GM12873 (cell line): ENCODE measurements around the gene ZDHHC14.

Source experiments
- CTCF ChIP-seq: IDR thresholded peaks from 2 replicates; pipeline ENCODE4 v1.5.1; 2012; ENCODE audit warnings: low read depth, mild to moderate bottlenecking, moderate library complexity, low read length, control low read depth; ENCODE audit not compliant: insufficient read depth; ENCODE audit errors: missing control alignments

Gene ZDHHC14

DNA sequence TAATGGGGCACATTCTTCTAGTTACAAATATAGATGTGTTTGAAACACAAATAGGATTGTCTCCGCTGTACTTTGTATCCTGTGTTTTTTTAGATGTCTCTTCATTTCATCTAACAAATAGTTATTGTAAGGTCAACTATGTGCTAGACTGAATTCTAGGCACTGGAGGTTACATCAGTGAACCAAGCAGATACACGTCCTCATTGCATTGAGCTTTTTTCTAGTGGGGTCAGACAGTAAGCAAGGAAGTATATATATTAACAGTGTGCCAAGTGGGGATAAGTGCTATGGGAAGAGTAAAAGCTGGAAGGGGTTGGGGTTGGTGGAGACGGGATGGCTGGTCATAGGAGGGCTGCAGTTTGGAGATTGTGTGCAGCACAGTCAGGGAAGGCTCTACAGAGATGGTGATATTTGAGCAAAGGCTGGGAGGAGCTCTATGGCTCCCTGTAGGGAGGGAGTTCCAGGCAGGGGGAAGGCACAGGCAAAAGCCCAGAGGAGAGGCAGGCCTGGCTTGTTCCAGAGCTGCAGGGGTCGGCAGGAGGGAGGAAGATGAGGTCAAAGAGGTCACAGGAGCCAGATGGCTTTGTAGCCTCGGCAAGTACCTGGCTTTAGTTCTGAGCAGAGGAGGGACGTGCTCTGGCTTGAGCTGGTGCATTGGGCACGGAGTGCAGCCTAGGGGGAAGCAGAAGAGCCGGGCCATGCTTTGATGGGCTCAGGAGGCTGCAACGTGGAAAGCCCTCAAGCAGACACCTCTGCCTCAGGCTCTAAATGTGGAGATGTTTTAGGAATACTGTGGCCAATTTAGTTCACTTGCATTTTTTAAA lies 152.3 kb downstream of the ZDHHC14 start:
- TF ChIP-seq CTCF = no peak

GRCh38 chr6:157534134-157534871 lies 153.3 kb downstream of the ZDHHC14 start:
- TF ChIP-seq CTCF = no peak

- TF ChIP-seq CTCF = no peak
These were observed 154.0 kb downstream of the ZDHHC14 start for GRCh38 chr6:157534977-157535339.

DNA sequence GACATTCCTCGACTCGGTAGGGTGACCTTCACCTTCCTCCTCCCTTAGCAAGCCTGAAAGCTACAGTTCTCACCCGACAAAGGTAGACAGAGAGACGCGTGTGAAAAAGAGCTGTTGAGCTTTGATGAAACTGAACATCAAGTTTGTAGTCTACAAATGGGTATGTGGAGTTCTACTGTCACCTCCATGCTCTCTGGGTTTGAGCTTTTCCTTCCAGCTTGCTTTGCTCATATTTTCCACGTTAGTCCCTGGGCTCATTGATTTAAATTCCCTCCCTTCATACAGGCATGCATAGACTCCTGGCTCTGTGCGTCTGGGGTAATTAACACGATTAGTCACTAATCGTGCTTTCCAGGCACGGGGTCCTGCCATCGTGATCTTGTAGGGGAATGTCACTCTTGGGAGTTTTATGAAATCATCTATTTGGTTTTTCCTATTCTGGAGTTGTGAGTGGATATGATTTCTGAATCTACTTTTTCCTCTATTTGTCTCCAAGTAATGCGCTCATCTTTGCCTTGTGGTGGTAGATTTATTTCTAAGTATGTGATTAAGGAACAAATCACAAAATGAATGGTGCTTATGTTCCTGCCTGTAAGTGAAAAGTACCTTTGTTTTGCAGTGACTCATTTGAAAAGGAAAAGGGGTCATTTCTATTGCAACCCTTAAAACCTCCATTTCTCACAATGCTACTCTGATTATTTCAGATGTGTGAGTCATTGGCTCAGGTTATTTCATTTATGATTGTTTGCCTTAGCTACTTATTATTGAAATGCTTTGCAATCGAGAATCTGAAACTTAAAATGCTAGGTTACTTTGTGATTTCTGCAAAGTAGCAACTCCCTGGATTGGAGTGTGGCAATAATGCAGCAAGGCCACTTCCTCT lies 154.6 kb downstream of the ZDHHC14 start:
- no peak for TF ChIP-seq CTCF

- no peak for TF ChIP-seq CTCF
These were observed 155.2 kb downstream of the ZDHHC14 start for GRCh38 chr6:157536223-157536545.

GRCh38 chr6:157537556-157537955 lies 156.6 kb downstream of the ZDHHC14 start:
- TF ChIP-seq CTCF = no peak

DNA sequence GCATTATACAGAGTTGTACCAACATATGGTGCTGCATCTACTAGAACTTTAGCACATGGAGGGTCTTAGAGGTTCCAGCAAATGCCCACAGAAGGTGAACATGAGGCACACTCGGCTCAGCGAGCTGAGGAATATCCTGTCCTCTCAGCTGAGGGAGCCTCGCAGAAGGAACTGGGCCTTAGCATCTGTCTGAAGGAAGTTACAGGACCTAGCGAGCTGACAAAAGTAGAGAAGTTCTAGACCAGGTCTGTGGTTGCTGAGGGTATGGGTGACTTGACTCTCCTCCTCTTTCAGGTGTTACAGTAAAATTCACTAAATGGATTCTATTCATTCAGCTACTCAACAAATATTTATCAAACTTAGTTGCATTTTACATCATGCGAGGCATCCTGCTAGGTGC lies 157.2 kb downstream of the ZDHHC14 start:
- TF ChIP-seq CTCF = no peak
